Suprapubic skin (tissue), 2 donors: ENCODE measurements around the gene DNAH12.

Experiments
- EP300 ChIP-seq: sonication (generic); formaldehyde crosslinking; IDR thresholded peaks from one replicate; pipeline ENCODE4 v1.6.1; 2017; ENCODE audit warnings: antibody characterized with exemption
- POLR2A ChIP-seq, 2 donors: fragments of 450-650 bp; IDR thresholded peaks; one replicate each; pipeline ENCODE4 v1.6.1; 2017; ENCODE audit warnings: antibody characterized with exemption in 2 of 2, mild to moderate bottlenecking in 2 of 2, moderate library complexity in 2 of 2

DNA sequence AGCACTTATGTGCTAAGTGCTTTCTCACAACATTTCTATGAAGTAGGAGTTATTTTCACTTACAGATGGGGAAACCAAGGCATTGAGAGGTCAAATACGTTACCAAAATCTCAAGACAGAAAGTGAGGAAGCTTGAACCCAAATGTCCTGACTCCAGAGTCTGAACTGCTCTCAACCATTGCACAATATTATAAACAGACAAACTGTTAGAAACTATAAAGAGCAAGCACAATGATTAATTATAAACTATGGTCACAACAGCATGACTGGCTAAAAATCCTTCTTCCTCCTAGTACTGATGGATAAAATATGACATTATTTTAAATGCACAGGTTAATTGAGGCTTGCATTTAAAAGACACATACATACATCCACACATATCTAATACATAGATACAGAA lies 173.8 kb downstream of the DNAH12 start:
- no peak for TF ChIP-seq POLR2A (IDR thresholded peaks at IDR 0.05)
- TF ChIP-seq EP300, result no peak
